HepG2 (cell line): ENCODE measurements around the gene EEF1A2.

Experiments
- EP300 ChIP-seq, 3 experiments: sonication (generic) in 1 of 3; formaldehyde crosslinking in 1 of 3; IDR thresholded peaks; 2 replicates each; pipeline versions ENCODE4 v1.5.1 to v1.6.1; 2011 to 2020; ENCODE audit warnings: low read depth in 2 of 3, low read length in 2 of 3, borderline replicate concordance in 1 of 3, improper control_type of control experiment in 1 of 3, mild to moderate bottlenecking in 1 of 3, missing genetic modification reagents in 1 of 3, moderate library complexity in 1 of 3
- FOXK1 ChIP-seq: sonication (generic); formaldehyde crosslinking; IDR thresholded peaks from 2 replicates; pipeline ENCODE4 v1.4.0; 2020; ENCODE audit warnings: low read depth, missing genetic modification reagents, borderline replicate concordance
- KLF15 ChIP-seq: sonication (generic); formaldehyde crosslinking; IDR thresholded peaks from 2 replicates; pipeline ENCODE4 v1.8.1; 2023; ENCODE audit warnings: borderline replicate concordance, mild to moderate bottlenecking, inconsistent platforms, missing genetic modification reagents, mixed read lengths
- WIZ ChIP-seq: sonication (generic); formaldehyde crosslinking; IDR thresholded peaks from 2 replicates; pipeline ENCODE4 v1.5.1; 2020; ENCODE audit warnings: mild to moderate bottlenecking, missing genetic modification reagents
- YY1 ChIP-seq: IDR thresholded peaks from 2 replicates; pipeline ENCODE4 v1.6.1; 2011; ENCODE audit warnings: low read length, low read depth, moderate library complexity, mild to moderate bottlenecking; ENCODE audit not compliant: insufficient read depth, insufficient replicate concordance
- TF ChIP-seq, protein P1 (sequence below): sonication (generic); formaldehyde crosslinking; IDR thresholded peaks from 2 replicates; pipeline ENCODE4 v1.4.0; 2020; ENCODE audit warnings: mild to moderate bottlenecking, missing genetic modification reagents

DNA sequence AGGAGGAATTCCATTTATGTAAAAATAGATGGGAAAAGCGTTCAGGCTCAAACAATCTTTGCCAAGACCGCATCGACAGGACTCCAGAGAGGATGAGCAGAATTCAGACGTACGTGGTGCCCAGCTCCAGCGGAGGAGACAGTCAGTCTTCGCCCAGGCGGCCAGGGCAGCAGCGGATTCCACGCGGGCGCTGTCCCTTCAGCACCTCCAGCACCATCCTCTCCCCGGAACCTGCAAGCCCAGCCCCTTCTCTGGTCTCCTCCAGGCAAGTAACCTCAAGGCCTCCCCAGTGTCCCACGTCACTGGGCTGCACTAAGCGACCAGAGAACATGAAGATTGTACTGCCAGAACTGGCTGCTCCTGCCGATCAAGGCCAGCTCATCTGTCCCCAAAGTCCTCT, 23.7 kb downstream of the EEF1A2 start:
- TF ChIP-seq, protein P1, sequence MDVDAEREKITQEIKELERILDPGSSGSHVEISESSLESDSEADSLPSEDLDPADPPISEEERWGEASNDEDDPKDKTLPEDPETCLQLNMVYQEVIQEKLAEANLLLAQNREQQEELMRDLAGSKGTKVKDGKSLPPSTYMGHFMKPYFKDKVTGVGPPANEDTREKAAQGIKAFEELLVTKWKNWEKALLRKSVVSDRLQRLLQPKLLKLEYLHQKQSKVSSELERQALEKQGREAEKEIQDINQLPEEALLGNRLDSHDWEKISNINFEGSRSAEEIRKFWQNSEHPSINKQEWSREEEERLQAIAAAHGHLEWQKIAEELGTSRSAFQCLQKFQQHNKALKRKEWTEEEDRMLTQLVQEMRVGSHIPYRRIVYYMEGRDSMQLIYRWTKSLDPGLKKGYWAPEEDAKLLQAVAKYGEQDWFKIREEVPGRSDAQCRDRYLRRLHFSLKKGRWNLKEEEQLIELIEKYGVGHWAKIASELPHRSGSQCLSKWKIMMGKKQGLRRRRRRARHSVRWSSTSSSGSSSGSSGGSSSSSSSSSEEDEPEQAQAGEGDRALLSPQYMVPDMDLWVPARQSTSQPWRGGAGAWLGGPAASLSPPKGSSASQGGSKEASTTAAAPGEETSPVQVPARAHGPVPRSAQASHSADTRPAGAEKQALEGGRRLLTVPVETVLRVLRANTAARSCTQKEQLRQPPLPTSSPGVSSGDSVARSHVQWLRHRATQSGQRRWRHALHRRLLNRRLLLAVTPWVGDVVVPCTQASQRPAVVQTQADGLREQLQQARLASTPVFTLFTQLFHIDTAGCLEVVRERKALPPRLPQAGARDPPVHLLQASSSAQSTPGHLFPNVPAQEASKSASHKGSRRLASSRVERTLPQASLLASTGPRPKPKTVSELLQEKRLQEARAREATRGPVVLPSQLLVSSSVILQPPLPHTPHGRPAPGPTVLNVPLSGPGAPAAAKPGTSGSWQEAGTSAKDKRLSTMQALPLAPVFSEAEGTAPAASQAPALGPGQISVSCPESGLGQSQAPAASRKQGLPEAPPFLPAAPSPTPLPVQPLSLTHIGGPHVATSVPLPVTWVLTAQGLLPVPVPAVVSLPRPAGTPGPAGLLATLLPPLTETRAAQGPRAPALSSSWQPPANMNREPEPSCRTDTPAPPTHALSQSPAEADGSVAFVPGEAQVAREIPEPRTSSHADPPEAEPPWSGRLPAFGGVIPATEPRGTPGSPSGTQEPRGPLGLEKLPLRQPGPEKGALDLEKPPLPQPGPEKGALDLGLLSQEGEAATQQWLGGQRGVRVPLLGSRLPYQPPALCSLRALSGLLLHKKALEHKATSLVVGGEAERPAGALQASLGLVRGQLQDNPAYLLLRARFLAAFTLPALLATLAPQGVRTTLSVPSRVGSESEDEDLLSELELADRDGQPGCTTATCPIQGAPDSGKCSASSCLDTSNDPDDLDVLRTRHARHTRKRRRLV: no peak
- TF ChIP-seq YY1: no peak
- no peak for TF ChIP-seq KLF15 (CRISPR knock-in tag)
- TF ChIP-seq WIZ: no peak
- TF ChIP-seq EP300 (IDR thresholded peaks at IDR 0.05; ENCODE audit: low read depth in 2 of 2, low read length in 2 of 2): no peak
- TF ChIP-seq EP300 (CRISPR knock-in tag; IDR thresholded peaks at IDR 0.05; ENCODE audit: borderline replicate concordance): no peak
- no peak for TF ChIP-seq FOXK1 (CRISPR knock-in tag)
